WI38 (cell line): ENCODE data around the gene SAMD4A.

Source experiments
- H3K4me3 ChIP-seq: 2 replicates; pipeline ENCODE4 v1.5.1; 2011; ENCODE audit warnings: low read depth, mild to moderate bottlenecking, control low read depth, low read length
- CTCF ChIP-seq: IDR thresholded peaks from 2 replicates; pipeline ENCODE4 v1.5.1; 2012; ENCODE audit warnings: low read depth, mild to moderate bottlenecking, control low read depth, low read length

Gene SAMD4A

GRCh38 chr14:54808326-54809161 lies 241.6 kb downstream of the SAMD4A start:
- no peak overlapping the region for H3K4me3 ChIP-seq
- no peak for TF ChIP-seq CTCF

- no peak for TF ChIP-seq CTCF
- no peak overlapping the region for H3K4me3 ChIP-seq
Observed at GRCh38 chr14:54809767-54810166, 242.8 kb downstream of the SAMD4A start.

GRCh38 chr14:54812617-54813016 lies 245.7 kb downstream of the SAMD4A start:
- no peak overlapping the region for H3K4me3 ChIP-seq
- no peak for TF ChIP-seq CTCF

GRCh38 chr14:54813081-54813480 lies 246.2 kb downstream of the SAMD4A start:
- no peak overlapping the region for H3K4me3 ChIP-seq
- TF ChIP-seq CTCF: no peak

- TF ChIP-seq CTCF: no peak
- H3K4me3 ChIP-seq: no peak overlapping the region
Observed at GRCh38 chr14:54814076-54814475, 247.1 kb downstream of the SAMD4A start.

GRCh38 chr14:54815016-54815415 lies 248.1 kb downstream of the SAMD4A start:
- H3K4me3 ChIP-seq: no peak overlapping the region
- TF ChIP-seq CTCF: no peak

- H3K4me3 ChIP-seq: no peak overlapping the region
- no peak for TF ChIP-seq CTCF
Observed at GRCh38 chr14:54815515-54815914, 248.6 kb downstream of the SAMD4A start.
